GDM1 (cell line): ENCODE measurements around the gene ESPL1.

ENCODE experiments used
- DNase-seq: peaks from one replicate; lab custom pipeline; 2025; lab: John Stamatoyannopoulos, UW

The ESPL1 gene

GRCh38 chr12:53340398-53340797 is 72.3 kb downstream of the ESPL1 start:
- no peak for DNase-seq
